GM23338 (cell line): ENCODE results near the gene SARS1. TPM values are rescaled to one million over a fixed set of nuclear protein-coding genes. Genes with fewer than 3 reads are reported as not detected.
A peak's percentile ranks its signal among the peaks of the same experiment; 100 is the strongest.

Experiments used
- ATAC-seq: fragments of 200-7000 bp; cut with Tn5 transposase; 3 replicates; pipeline ENCODE4 v1.9.1; 2020
- DNase-seq: peaks from one replicate; pipeline ENCODE4 v3.0.0-alpha.2; 2015; ENCODE audit warnings: low spot score
- H2AFZ ChIP-seq: fragments of 200-600 bp; sonication (generic); 2 replicates; pipeline ENCODE4 v1.8.0; 2016; ENCODE audit warnings: antibody characterized with exemption, mild to moderate bottlenecking, moderate library complexity
- H3F3A ChIP-seq: fragments of 200-600 bp; sonication (generic); replicated peaks from 2 replicates; pipeline ENCODE4 v1.8.0; 2017; ENCODE audit warnings: antibody characterized with exemption, mixed run types, low read depth
- H3K27ac ChIP-seq: fragments of 200-600 bp; sonication (generic); 2 replicates; pipeline ENCODE4 v1.6.1; 2016; ENCODE audit warnings: low read depth
- H3K27me3 ChIP-seq: fragments of 200-600 bp; sonication (generic); 2 replicates; pipeline ENCODE4 v1.8.0; 2016; ENCODE audit warnings: mild to moderate bottlenecking, mixed run types, moderate library complexity; ENCODE audit not compliant: insufficient read depth
- H3K36me3 ChIP-seq: fragments of 200-600 bp; sonication (generic); 2 replicates; pipeline ENCODE4 v1.8.0; 2016; ENCODE audit warnings: mild to moderate bottlenecking; ENCODE audit not compliant: insufficient read depth
- H3K4me1 ChIP-seq: fragments of 200-600 bp; sonication (generic); 2 replicates; pipeline ENCODE4 v1.8.0; 2016; ENCODE audit warnings: mild to moderate bottlenecking, moderate library complexity; ENCODE audit not compliant: insufficient read depth
- H3K4me2 ChIP-seq: fragments of 200-600 bp; sonication (generic); 2 replicates; pipeline ENCODE4 v1.7.1; 2017; ENCODE audit warnings: mixed run types
- H3K4me3 ChIP-seq: fragments of 200-600 bp; sonication (generic); 2 replicates; pipeline ENCODE4 v1.6.1; 2016; ENCODE audit warnings: mixed run types
- H3K79me2 ChIP-seq: fragments of 200-600 bp; sonication (generic); replicated peaks from 2 replicates; pipeline ENCODE4 v1.8.0; 2017; ENCODE audit warnings: mild to moderate bottlenecking; ENCODE audit not compliant: insufficient read depth
- H3K9me2 ChIP-seq: fragments of 200-600 bp; sonication (generic); 2 replicates; pipeline ENCODE4 v1.8.0; 2017; ENCODE audit not compliant: insufficient read depth
- H4K20me1 ChIP-seq: fragments of 200-600 bp; sonication (generic); replicated peaks from 2 replicates; pipeline ENCODE4 v1.8.0; 2017; ENCODE audit warnings: mild to moderate bottlenecking; ENCODE audit not compliant: insufficient read depth
- H3K27ac Mint-ChIP-seq: 2 replicates; pipeline ENCODE4 v1.8.0; 2020; ENCODE audit warnings: inconsistent platforms, mild to moderate bottlenecking, moderate library complexity, mixed read lengths
- H3K27me3 Mint-ChIP-seq: 3 replicates; pipeline ENCODE4 v1.8.0; 2022; ENCODE audit warnings: low read depth, mild to moderate bottlenecking, moderate library complexity, mixed read lengths, inconsistent platforms; ENCODE audit not compliant: insufficient read depth, poor library complexity
- H3K36me3 Mint-ChIP-seq: 3 replicates; pipeline ENCODE4 v1.8.0; 2021; ENCODE audit warnings: low read depth, mild to moderate bottlenecking, inconsistent platforms, moderate library complexity, mixed read lengths
- H3K4me1 Mint-ChIP-seq: 3 replicates; pipeline ENCODE4 v1.8.0; 2020; ENCODE audit warnings: mild to moderate bottlenecking, inconsistent platforms, mixed read lengths
- H3K4me3 Mint-ChIP-seq: 3 replicates; pipeline ENCODE4 v1.8.0; 2021; ENCODE audit warnings: moderate library complexity, mild to moderate bottlenecking, inconsistent platforms, mixed read lengths
- H3K9me3 Mint-ChIP-seq: 3 replicates; pipeline ENCODE4 v1.8.0; 2020; ENCODE audit warnings: moderate library complexity, mild to moderate bottlenecking, inconsistent platforms, mixed read lengths
- CREB1 ChIP-seq: fragments of 250-450 bp; sonication (Bioruptor Pico); IDR thresholded peaks from 2 replicates; pipeline ENCODE4 v1.5.0; 2020; ENCODE audit warnings: low read depth, mild to moderate bottlenecking, moderate library complexity
- EZH2phosphoT487 ChIP-seq: fragments of 200-600 bp; sonication (generic); IDR thresholded peaks from one replicate; pipeline ENCODE4 v1.8.1; 2018; ENCODE audit warnings: antibody characterized with exemption; ENCODE audit not compliant: unreplicated experiment
- JUNB ChIP-seq: IDR thresholded peaks from one replicate; pipeline ENCODE4 v1.6.1; 2016; ENCODE audit warnings: antibody characterized with exemption; ENCODE audit not compliant: unreplicated experiment
- POLR2AphosphoS5 ChIP-seq: IDR thresholded peaks from 2 replicates; pipeline ENCODE4 v1.6.1; 2016; ENCODE audit warnings: antibody characterized with exemption, low read depth
- REST ChIP-seq: IDR thresholded peaks from one replicate; pipeline ENCODE4 v1.6.1; 2018; ENCODE audit warnings: antibody characterized with exemption; ENCODE audit not compliant: unreplicated experiment
- STAT1 ChIP-seq: IDR thresholded peaks from one replicate; pipeline ENCODE4 v1.6.1; 2016; ENCODE audit warnings: antibody characterized with exemption; ENCODE audit not compliant: unreplicated experiment
- ZNF331 ChIP-seq: fragments of 250-450 bp; sonication (Bioruptor Pico); IDR thresholded peaks from 2 replicates; pipeline ENCODE4 v1.5.0; 2020; ENCODE audit warnings: low read depth, mild to moderate bottlenecking, moderate library complexity
- polyA plus RNA-seq: library from polyadenylated mRNA; unstranded; fragments of >200 nt; fragmentation: Nextera tagmentation; extraction: Ambion mirVana; gene quantifications from 2 replicates; pipeline ENCODE4 v1.2.1, GENCODE V29; 2016
- total RNA-seq: library from RNA; depleted of rRNA; stranded (reverse); fragments of >200 nt; shearing (Covaris generic); gene quantifications from 2 replicates; pipeline ENCODE4 v1.2.3, GENCODE V29; 2014
- TF ChIP-seq, protein P1 (sequence below), 2 experiments: fragments of 200-600 bp in 1 of 2; sonication (generic) in 1 of 2; conservative IDR thresholded peaks; 2 replicates each; pipeline versions ENCODE4 v1.5.1 to v1.6.1; 2016 to 2017; ENCODE audit warnings: antibody characterized with exemption in 2 of 2, low read depth in 2 of 2, mild to moderate bottlenecking in 2 of 2, moderate library complexity in 1 of 2

Gene SARS1
- total and polyA plus RNA-seq, 2 experiments from 2014 or later = 141 to 166 TPM

- H3K27ac ChIP-seq = 0 out of 2 replicates have a peak overlapping the region, but pooled peaks have one; percentile 89
- no peak; the same call in 2 of the 3 replicates for ATAC-seq
- peaks cover 54% of the 10 kb centered on the region for H3K4me1 ChIP-seq
- H3K4me2 ChIP-seq = no peak overlapping the region
- H3K4me3 Mint-ChIP-seq = no peak overlapping the region; the same call in 2 of the 3 replicates
- no peak for TF ChIP-seq JUNB
- TF ChIP-seq, protein P1, sequence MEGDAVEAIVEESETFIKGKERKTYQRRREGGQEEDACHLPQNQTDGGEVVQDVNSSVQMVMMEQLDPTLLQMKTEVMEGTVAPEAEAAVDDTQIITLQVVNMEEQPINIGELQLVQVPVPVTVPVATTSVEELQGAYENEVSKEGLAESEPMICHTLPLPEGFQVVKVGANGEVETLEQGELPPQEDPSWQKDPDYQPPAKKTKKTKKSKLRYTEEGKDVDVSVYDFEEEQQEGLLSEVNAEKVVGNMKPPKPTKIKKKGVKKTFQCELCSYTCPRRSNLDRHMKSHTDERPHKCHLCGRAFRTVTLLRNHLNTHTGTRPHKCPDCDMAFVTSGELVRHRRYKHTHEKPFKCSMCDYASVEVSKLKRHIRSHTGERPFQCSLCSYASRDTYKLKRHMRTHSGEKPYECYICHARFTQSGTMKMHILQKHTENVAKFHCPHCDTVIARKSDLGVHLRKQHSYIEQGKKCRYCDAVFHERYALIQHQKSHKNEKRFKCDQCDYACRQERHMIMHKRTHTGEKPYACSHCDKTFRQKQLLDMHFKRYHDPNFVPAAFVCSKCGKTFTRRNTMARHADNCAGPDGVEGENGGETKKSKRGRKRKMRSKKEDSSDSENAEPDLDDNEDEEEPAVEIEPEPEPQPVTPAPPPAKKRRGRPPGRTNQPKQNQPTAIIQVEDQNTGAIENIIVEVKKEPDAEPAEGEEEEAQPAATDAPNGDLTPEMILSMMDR (conservative IDR thresholded peaks at IDR 0.05; ENCODE audit: low read depth in 2 of 2) = no peak
- H3K36me3 ChIP-seq = peaks cover 44% of the 10 kb centered on the region
- H3K4me3 ChIP-seq = no peak overlapping the region
- no peaks in the 10 kb centered on the region for H3K79me2 ChIP-seq
- peaks cover 57% of the 10 kb centered on the region for H3K36me3 Mint-ChIP-seq
- peaks cover 14% of the 10 kb centered on the region for H3K27me3 Mint-ChIP-seq
- no peak overlapping the region for H2AFZ ChIP-seq
- H3K9me3 Mint-ChIP-seq = no peaks in the 10 kb centered on the region; the same call in 2 of the 3 replicates
- no peaks in the 10 kb centered on the region for H4K20me1 ChIP-seq
- H3K4me1 Mint-ChIP-seq = peaks cover 48% of the 10 kb centered on the region
- peaks cover 31% of the 10 kb centered on the region for H3F3A ChIP-seq
- peak overlapping the region; percentile 66; the same call in 1 of the 2 replicates for H3K27ac Mint-ChIP-seq
- no peaks in the 10 kb centered on the region for H3K27me3 ChIP-seq
- no peak for DNase-seq
- H3K9me2 ChIP-seq = no peaks in the 10 kb centered on the region
Measured at GRCh38 chr1:109237512-109237911, 23.8 kb downstream of the SARS1 start.

- H3K4me3 Mint-ChIP-seq = no peak overlapping the region; the same call in 2 of the 3 replicates
- Histone ChIP-seq H2AFZ (no peak overlapping the region), H3K4me3 (no peak overlapping the region), H3K9me2 (no peaks in the 10 kb centered on the region), H3K4me2 (peak overlapping the region; percentile 77; the same call in 1 of the 2 replicates), H3K27me3 (no peaks in the 10 kb centered on the region), H3F3A (peaks cover 32% of the 10 kb centered on the region), H4K20me1 (no peaks in the 10 kb centered on the region), H3K79me2 (no peaks in the 10 kb centered on the region), H3K27ac (peak overlapping the region; percentile 89), H3K4me1 (peaks cover 54% of the 10 kb centered on the region), H3K36me3 (peaks cover 39% of the 10 kb centered on the region)
- H3K9me3 Mint-ChIP-seq = no peaks in the 10 kb centered on the region; the same call in 1 of the 3 replicates
- no peak for ATAC-seq
- no peak overlapping the region; the same call in 1 of the 2 replicates for H3K27ac Mint-ChIP-seq
- peaks cover 53% of the 10 kb centered on the region for H3K4me1 Mint-ChIP-seq
- no peak for DNase-seq
- peaks cover 49% of the 10 kb centered on the region for H3K36me3 Mint-ChIP-seq
- TF ChIP-seq, protein P1 (conservative IDR thresholded peaks at IDR 0.05; ENCODE audit: low read depth in 2 of 2) = no peak
- TF ChIP-seq EZH2phosphoT487 = no peak
- no peak for TF ChIP-seq REST
- no peak for TF ChIP-seq CREB1 (CRISPR knock-in tag)
- TF ChIP-seq POLR2AphosphoS5 = no peak
- no peak for TF ChIP-seq STAT1
- TF ChIP-seq ZNF331 (CRISPR knock-in tag) = no peak
- H3K27me3 Mint-ChIP-seq = peaks cover 20% of the 10 kb centered on the region
Measured at GRCh38 chr1:109238382-109238781, 24.7 kb downstream of the SARS1 start.
